NT2/D1 (cell line): ENCODE measurements around the gene RBM5.

Experiments used
- YY1 ChIP-seq: IDR thresholded peaks from 2 replicates; pipeline ENCODE4 v1.6.1; 2011; ENCODE audit not compliant: insufficient read length, insufficient read depth
- ZNF274 ChIP-seq: IDR thresholded peaks from 2 replicates; pipeline ENCODE4 v1.6.1; 2011; ENCODE audit warnings: mild to moderate bottlenecking, low read depth, low read length

DNA sequence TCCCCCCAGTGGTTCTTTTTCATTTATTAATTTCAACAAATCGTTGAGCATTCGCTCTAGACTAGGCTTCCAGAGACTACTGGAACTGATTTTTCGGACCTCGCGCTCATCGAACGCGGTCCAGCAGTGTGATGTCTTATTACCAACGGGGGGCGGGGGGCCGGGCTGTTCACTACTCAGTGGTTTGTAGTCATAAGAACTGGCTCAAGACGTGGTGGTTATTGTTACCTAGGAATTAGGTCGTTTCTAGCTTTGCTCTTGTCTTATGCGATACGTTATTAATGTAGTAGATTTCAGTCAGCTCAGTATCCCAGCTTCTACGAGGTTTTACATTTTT is 858 bp downstream of the RBM5 start:
- TF ChIP-seq YY1 = no peak
- TF ChIP-seq ZNF274 = no peak
